Hematopoietic multipotent progenitor cell treated with erythropoietin and hydrocortisone succinate and interleukin-3 and kit ligand, for 6 days (in vitro differentiated cells): ENCODE results near the gene GFOD1.
"Not testable (repeated sequence)": the region's sequence is repeated elsewhere in the genome, so short reads cannot be mapped to it uniquely, and the experiment has no call there.

ENCODE experiments used
- DNase-seq: peaks from one replicate; pipeline ENCODE4 v3.0.0-alpha.2; 2015

GFOD1 gene

DNA sequence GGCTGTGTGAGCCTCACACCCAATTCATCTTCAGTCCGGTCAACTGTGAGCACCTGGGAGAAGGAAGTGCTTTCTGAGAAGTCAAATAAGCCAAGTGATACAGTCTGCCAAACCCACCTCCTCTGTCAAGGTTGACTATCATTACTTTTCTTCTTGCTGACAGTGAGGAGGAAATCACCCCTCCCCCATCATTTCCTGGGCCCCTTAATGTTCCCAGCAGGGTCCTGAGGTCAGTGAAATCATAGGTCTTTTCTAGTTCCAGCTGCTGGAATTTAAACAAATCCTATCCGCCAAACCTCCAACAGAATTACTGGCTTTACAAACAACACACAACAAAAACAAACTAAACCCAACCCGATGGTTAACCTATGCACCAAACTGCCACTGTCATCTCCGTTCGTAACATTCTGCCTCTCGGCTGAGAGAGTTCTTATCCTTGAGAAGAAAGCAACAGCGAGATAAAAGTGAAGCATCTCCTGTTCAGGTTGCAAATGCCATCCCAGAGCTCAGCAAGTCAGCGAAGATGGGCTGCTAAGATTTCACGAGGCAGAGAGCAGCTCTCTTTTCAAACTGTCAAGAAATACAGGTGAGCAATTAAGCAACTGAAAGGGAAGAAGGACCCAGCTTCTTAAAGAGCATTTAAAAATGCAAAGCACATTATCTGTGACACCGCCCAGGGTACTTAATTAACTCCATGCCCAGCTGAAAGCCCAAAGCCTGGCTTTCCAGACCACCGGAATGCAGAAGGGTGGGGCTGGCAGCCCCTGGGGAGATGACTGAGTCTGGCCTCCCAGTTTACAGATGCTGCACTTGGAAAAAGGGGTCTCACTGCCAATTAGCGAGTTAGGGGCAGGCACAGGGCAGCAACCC lies 24.7 kb downstream of the GFOD1 start:
- DNase-seq: no peak

GRCh38 chr6:13461805-13462204 lies 25.6 kb downstream of the GFOD1 start:
- no peak for DNase-seq

GRCh38 chr6:13461307-13461706 lies 26.1 kb downstream of the GFOD1 start:
- DNase-seq: no peak

DNA sequence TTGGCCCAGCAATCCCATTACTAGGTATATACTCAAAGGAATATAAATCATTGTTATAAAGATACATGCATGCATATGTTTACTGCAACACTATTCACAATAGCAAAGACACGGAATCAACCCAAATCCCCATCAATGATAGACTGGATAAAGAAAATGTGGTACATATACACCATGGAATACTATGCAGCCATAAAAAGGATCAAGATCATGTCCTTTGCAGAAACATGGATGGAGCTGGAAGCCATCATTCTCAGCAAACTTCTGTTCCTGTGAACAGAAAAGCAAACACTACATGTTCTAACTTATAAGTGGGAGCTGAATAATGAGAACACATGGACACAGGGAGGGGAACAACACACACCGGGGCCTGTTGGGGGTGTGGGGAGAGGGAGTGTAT lies 27.1 kb downstream of the GFOD1 start:
- DNase-seq: not testable (repeated sequence)

DNA sequence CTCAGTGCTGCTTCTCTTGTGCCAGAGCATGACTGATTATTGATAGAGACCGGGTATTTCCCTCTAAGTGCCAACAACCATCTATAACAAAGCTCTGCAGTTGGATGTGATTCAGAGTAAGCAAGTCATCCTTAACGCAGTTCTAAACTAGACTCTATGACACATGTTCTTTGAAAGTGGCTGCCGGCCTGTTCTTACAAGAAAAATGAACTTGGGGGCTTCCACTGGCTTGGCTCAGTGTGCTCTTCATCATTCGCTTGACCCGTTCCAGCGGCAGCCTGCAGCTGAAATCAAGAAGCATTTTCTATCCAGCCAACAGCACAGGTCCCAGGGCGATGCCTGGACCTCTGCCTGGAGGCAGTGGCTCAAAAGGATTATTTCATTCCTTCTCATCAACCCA lies 29.8 kb downstream of the GFOD1 start:
- DNase-seq: no peak

DNA sequence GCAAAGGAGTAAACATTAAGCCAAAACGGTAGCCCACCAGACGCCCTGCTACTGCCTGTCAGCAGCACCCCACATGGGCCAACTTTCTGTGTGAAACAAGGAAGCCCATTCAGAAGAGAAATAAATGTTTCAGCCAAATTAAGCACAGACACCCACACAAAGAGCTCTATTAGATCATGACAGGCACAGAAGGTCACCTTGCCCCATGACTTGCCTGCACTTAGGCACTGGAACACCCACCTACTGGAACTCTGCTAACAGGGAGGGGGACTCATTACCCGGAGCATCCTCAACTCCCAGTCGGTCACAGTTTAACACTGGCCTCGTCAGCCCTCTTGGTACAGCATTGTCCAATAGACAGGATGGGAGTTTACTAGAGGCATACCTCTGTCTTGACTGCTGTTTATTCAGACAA lies 31.8 kb downstream of the GFOD1 start:
- DNase-seq: no peak

GRCh38 chr6:13454286-13455221 lies 32.8 kb downstream of the GFOD1 start:
- DNase-seq: peak; percentile 78

GRCh38 chr6:13453771-13454251 lies 33.6 kb downstream of the GFOD1 start:
- peak; percentile 62 for DNase-seq

GRCh38 chr6:13453153-13453552 lies 34.2 kb downstream of the GFOD1 start:
- DNase-seq: no peak

DNA sequence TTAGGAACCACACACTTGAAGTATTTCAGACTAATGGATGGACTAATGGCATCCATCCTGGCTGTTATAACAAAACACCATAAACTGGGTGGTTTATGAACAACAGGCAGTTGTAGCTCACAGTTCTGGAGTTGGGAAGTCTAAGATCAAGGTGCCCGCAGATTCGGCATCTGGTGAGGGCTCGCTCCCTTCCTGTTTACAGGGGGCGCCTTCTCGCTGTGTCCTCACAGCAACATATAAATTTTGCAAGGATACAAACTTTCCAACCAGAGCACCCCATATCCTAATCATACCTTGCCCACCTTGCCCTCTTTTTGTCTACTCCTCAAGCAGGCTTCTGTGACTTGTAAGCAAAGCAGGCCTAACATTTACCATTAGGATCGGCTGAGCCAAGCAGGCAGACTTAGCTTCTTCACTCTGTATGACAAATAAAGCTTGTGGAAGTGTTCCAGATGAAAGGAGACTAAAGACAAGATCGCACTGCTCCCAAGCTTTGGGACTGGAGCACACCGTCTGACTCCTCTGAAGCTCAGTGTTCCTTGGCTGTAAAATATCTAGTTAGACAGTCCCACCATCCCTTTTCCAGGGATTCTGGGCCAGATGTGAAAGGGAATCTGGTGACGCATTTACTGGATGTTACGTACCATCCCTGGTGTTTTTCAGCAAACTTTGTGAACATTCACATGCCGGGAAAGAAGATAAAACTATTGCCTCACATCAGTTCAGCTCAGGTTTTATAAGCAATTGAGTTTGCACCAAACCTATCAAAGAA lies 34.9 kb downstream of the GFOD1 start:
- no peak for DNase-seq

- no peak for DNase-seq
Measured at GRCh38 chr6:13451181-13451895, 36.1 kb downstream of the GFOD1 start.

DNA sequence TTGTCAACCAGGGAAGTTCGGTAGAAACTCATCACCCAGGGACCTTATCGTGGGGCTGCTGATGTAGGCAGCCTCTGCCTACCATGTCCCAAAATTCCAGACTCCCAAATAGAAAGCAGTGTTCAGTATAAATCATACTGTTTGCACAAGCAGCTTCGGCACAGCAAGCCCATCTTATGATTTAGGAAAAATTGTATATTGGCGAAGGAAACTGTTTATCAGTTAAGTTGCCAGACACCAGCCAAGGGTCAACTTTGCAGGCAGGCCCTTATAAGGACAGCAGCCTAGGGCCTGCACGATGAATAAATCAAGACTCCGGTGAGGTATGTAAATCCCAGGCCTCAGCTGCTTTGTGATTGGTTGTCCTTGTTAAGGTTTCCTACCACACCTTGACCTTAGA lies 36.8 kb downstream of the GFOD1 start:
- DNase-seq: no peak

DNA sequence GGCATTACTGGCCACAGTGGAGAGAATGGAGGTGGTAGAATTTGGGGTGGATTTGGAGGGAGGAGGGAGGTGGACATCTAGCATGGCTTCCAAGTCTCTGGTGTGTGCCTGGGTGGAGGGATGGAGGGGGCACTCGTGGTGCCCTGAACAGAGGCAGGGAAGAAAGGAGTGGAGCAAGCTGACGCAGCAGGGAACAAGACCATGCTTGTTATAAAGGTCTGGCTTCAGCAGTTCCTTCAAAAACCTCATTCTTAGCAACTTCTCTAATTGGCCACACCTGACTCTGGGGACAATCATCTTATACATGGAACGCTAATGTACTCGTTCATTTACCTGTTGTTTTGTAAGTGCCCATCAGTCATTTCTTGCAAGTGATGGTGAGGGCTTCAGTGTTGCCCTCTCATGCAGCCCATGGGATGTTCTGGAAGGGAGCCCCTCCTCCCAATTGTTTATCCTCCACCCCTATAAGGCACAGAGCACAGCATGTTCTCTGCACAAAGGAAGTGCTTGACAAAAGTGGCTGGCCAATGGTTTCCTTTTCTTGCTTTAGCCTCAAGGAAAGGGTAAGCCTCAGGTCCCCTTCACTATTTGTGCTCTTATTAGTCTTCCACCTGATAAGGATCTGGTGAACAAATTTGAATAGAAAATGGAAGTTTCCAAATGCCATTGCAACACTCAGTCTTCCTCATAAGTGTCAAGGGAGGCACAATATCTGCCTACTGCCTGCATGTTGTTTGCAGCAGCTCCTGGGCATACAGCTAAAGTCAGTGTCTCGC lies 39.3 kb downstream of the GFOD1 start:
- peak; percentile 63 for DNase-seq

- DNase-seq: no peak
Measured at GRCh38 chr6:13446381-13446780, 41.0 kb downstream of the GFOD1 start.

DNA sequence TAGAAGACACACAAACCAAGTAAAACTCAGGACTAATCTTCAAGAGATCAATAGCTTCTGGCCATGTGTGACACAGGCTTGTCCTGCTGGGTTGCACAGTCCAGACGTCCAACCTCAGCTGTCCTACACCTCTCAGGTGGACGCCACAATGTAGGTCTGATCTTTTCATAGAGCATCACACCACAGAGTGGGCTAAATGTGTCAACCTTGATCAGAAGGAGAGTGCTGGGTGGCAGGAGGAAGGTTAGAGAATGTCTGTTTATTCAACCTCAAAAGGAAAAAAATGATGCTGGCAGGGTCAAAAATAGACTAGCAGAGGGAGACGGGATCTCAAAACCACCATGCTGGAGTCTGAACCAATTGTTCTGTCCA lies 41.7 kb downstream of the GFOD1 start:
- DNase-seq: no peak

DNA sequence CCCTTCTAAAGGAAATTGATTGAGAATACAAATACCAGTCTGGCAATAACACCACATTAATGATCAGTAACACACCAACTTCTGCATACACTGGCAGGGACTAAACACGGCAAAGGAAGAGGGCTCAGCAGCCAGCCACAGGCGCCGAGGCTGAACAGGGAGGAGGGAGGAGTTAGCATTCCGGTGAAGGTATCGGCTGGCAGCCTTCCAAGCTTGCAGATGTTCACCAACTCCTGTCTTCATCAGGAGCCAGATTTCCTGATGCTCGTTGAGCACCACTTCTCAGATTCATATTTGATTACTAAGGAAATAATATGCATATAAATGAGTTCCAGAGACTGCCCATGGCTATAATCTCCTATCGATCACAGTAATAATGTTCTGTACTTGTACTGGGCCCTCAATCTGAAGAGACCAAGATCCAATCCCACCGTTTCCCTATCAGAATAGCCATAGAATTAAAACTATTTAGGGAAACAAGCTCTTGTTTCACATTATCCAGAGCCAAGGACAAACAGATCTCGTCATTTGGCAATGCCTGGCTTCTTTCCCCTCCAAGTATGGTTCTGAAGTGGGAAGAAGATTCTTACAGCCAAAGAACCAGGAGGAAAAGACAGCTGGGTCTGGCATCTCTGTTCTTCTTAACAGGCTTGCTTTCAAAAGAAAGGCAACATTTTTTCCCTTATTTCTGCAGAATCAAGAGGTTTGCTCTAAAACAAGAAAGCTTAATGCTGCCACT lies 42.2 kb downstream of the GFOD1 start:
- DNase-seq: peak; percentile 73

GRCh38 chr6:13444604-13445003 lies 42.8 kb downstream of the GFOD1 start:
- no peak for DNase-seq

- not testable (repeated sequence) for DNase-seq
Measured at GRCh38 chr6:13443978-13444377, 43.4 kb downstream of the GFOD1 start.

GRCh38 chr6:13441778-13442177 lies 45.6 kb downstream of the GFOD1 start:
- DNase-seq: no peak

DNA sequence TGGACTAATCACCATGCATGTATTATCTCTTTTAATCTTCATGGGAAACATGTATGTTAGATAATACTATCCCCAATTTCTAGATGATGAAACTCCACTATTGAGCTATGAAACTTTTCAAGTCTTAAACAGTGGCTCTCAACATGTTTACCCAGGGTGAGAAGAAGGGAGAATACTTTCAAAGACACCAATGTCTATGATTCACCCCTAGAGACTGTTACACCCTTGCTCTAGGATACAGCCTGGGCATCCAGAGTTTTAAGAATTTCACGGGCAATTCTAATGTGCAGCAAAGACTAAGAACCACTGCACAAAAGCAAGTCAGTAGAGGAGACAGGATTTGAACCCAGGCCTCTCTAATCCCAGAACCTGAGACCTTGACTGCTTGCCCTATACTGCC lies 47.8 kb downstream of the GFOD1 start:
- DNase-seq: no peak

DNA sequence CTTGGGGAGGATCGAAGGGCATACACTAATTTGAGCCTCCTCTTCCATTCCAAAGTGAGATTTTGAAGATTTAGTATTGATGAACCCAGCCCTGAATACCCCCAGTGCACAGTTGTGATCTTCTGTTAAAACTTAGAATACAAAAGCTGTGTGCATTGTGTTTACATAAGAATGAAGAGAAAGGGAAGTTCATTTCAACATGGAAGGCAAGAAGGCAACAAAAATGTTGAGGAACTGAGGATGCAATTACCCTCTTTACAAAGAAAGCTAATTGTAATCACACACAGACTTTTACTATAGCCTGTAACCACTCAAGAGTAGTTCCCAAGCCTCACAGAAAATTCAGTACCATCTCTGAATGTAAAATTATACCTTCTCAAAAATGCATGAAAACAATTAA lies 49.3 kb downstream of the GFOD1 start:
- no peak for DNase-seq
